ENCODE measurements around the gene SLC8A1.

GRCh38 chr2:40281021-40281940 lies 170.6 kb downstream of the SLC8A1 start:
- TF ChIP-seq, protein P1, sequence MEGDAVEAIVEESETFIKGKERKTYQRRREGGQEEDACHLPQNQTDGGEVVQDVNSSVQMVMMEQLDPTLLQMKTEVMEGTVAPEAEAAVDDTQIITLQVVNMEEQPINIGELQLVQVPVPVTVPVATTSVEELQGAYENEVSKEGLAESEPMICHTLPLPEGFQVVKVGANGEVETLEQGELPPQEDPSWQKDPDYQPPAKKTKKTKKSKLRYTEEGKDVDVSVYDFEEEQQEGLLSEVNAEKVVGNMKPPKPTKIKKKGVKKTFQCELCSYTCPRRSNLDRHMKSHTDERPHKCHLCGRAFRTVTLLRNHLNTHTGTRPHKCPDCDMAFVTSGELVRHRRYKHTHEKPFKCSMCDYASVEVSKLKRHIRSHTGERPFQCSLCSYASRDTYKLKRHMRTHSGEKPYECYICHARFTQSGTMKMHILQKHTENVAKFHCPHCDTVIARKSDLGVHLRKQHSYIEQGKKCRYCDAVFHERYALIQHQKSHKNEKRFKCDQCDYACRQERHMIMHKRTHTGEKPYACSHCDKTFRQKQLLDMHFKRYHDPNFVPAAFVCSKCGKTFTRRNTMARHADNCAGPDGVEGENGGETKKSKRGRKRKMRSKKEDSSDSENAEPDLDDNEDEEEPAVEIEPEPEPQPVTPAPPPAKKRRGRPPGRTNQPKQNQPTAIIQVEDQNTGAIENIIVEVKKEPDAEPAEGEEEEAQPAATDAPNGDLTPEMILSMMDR (IDR thresholded peaks at IDR 0.05; ENCODE audit: insufficient read depth, low read length), result no peak
- TF ChIP-seq POLR2AphosphoS5 (IDR thresholded peaks at IDR 0.05; ENCODE audit: low read depth), result no peak
- no peak for TF ChIP-seq GABPA (IDR thresholded peaks at IDR 0.05; ENCODE audit: low read depth)
- TF ChIP-seq, protein P2, sequence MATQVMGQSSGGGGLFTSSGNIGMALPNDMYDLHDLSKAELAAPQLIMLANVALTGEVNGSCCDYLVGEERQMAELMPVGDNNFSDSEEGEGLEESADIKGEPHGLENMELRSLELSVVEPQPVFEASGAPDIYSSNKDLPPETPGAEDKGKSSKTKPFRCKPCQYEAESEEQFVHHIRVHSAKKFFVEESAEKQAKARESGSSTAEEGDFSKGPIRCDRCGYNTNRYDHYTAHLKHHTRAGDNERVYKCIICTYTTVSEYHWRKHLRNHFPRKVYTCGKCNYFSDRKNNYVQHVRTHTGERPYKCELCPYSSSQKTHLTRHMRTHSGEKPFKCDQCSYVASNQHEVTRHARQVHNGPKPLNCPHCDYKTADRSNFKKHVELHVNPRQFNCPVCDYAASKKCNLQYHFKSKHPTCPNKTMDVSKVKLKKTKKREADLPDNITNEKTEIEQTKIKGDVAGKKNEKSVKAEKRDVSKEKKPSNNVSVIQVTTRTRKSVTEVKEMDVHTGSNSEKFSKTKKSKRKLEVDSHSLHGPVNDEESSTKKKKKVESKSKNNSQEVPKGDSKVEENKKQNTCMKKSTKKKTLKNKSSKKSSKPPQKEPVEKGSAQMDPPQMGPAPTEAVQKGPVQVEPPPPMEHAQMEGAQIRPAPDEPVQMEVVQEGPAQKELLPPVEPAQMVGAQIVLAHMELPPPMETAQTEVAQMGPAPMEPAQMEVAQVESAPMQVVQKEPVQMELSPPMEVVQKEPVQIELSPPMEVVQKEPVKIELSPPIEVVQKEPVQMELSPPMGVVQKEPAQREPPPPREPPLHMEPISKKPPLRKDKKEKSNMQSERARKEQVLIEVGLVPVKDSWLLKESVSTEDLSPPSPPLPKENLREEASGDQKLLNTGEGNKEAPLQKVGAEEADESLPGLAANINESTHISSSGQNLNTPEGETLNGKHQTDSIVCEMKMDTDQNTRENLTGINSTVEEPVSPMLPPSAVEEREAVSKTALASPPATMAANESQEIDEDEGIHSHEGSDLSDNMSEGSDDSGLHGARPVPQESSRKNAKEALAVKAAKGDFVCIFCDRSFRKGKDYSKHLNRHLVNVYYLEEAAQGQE (IDR thresholded peaks at IDR 0.05; ENCODE audit: insufficient replicate concordance, low read depth), result no peak
- no peak for TF ChIP-seq SPI1 (IDR thresholded peaks at IDR 0.05; ENCODE audit: borderline replicate concordance, low read depth)

All from HL-60 (cell line).